RPMI8226 (cell line): ENCODE measurements around the gene RPS6KB2.
"Not testable (repeated sequence)": the region's sequence is repeated elsewhere in the genome, so short reads cannot be mapped to it uniquely, and the experiment has no call there.

Experiments
- DNase-seq: peaks from one replicate; pipeline ENCODE4 v3.0.0-alpha.2; 2015

RPS6KB2 gene

DNA sequence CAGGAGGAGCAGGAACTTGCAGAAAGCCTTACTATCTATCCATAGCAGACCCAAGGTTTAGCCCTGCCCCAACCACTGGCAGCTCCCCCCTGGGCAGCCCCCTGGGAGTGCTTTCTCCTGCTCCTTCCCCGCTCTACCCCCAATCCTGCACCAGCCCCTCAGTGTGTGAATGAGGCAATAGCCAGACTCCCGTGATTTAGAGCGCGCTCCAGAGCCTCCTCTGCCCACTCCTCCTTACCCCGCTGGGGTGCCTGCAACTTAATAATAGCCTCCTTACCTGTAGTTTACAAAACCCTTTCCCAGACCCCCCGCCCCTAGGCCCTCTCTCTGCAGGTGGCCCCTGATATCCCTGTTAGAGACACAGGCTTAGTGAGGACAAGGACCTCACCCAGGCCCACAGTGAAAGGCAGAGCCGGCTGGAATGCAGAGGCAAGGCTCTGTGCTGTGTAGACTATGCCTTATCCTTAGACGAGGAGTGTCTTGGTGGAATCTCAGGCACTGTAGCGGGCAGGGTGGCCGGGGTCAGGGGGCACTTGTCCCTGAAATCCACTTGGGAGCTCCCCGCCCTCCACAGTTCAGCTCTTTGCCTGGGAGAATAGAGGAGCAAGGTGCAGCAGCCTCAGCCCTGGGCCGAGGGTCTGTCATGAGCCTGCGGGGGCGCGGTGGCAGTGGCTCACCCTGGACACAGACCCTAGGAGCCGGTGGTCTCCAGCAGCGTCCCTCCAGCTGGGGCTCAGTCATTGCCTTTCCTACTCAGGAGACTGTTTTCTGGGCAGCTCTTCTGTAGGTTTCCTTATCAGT is 17.1 kb upstream of the RPS6KB2 start:
- DNase-seq, result no peak

GRCh38 chr11:67411785-67412152 is 16.5 kb upstream of the RPS6KB2 start:
- no peak for DNase-seq

DNA sequence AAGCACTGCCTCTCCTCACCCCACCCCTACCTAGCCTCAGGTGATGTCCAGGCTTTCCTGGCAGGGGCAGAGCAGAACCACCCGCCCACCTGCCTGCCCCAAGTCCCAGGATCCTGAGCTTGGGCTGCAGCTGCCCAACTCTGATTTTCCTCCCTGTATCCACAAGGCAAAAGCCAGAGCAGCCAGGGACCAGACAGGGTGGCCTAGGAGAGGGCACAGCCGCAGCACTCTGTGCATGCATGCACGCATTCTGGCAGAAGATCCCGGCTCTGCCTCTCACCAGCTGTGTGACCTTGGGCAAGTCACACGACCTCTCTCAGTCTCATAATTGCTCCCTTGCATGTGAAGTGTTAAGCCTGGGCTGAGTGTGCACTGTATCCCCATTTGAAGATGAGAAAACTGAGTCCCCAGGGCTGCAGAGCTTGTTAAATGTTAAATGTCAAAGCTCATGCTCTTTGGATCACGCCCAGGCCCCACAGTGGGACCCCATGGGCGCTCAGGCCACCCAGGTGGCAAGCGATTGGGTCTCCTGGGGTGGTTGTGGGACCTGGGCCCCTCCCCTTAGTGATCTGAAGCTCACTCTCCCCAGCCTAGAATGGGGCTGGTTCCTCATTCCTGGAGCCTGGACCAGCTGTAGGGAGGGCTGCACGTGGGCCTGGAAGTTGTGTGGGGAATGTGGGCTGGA is 15.7 kb upstream of the RPS6KB2 start:
- no peak for DNase-seq

GRCh38 chr11:67413266-67413849 is 14.9 kb upstream of the RPS6KB2 start:
- no peak for DNase-seq

DNA sequence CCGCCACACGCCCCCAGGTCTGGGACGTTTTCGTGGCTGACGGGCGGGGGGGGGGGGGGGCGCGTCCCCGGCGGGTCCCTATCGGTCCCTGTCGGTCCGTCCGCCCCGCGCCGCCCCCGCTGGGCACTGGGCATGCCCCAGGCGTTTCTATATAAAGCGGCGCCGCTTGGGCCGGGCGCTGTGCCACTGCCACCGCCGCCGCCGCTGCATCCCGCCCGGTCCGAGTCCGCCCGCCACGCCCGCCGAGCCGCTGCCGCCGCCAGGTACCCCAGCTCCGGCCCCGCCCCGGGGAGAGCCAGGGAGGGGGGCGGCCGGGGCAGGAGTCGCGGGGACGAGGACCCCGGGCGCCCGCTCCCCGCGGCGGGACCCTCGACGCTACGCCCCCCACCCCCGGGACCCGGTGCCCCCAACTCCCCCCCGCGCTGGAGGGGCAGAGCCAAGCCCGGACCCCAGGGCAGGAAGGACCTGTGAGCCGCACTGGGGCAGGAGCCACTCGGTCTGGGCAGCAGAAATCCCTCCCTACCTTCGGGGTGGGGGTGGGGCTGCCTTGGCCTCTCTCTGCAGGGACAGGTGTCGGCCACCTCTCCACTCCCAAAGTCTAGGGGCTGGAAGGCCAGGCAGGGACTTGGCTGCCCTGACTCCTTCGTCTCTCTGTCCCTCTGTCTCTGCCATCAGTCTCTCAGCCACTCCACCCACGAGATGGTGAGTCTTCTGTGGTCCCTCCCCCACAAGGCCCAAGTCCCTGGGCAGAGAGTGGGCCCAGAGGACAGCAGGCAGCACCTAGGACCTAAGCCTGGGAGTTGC is 12.6 kb upstream of the RPS6KB2 start, which contains the start of gene CARNS1:
CARNS1 (plus strand) TSS at position 178 of the 804 bp plus-strand sequence; CDS start at position 700, 522 bp downstream.
- DNase-seq, result peak; percentile 39

- peak; percentile 66 for DNase-seq
Observed at GRCh38 chr11:67416416-67417335, 11.6 kb upstream of the RPS6KB2 start.

DNA sequence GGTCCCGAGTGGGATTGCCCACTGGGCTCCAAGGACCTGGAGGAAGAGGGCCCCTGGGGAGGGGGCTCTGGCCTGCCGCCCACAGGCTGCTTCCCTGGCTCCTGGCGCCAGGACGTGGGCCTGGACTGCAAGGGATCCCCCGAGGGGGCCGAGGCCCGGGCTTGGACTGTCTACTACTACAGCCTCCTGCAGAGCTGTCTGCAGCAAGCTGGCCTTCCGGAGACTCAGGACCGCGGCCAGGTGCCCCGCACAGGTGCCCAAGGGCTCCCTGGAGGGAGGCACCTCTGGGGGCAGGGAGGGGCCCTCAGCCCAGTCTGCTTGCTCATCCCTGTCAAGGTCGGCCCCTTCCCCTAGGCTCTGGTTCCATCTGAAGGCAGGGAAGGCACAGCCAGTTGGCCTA is 10.9 kb upstream of the RPS6KB2 start:
- no peak for DNase-seq

GRCh38 chr11:67418476-67419281 is 9.6 kb upstream of the RPS6KB2 start:
- DNase-seq, result peak; percentile 98

DNA sequence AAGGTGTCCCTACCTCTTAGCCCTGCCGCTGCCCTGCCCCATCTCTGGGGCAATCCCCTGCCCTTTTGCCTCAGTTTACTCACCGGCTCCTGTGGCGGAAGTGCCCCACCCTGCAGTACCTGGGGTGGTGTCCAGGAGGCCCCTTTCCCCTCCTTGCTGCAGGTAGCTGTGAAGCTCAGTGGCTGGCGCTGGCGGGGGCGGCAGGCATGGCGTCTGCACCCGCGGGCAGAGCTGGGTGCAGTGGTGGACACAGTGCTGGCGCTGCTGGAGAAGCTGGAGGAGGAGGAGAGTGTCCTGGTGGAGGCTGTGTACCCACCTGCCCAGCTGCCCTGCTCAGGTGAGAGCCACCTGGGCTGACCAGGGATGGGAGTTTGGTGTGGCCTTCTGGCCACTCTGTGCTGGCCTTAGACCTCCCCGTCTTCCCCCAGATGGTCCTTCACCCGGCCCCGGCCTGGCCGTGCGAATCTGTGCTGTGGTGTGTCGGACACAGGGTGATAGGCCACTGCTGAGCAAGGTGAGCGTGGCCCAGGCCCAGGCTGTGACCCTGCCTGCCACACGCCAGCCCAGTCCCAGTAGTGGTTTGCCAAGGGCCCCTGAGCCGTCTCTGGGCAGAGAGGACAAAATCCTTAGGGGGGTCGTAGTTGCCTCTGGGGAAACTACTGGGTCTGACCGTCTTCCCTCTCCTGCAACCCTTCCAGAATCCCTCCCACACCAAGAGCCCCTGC is 8.8 kb upstream of the RPS6KB2 start:
- peak; percentile 57 for DNase-seq

GRCh38 chr11:67420147-67420645 is 8.1 kb upstream of the RPS6KB2 start:
- DNase-seq, result no peak

DNA sequence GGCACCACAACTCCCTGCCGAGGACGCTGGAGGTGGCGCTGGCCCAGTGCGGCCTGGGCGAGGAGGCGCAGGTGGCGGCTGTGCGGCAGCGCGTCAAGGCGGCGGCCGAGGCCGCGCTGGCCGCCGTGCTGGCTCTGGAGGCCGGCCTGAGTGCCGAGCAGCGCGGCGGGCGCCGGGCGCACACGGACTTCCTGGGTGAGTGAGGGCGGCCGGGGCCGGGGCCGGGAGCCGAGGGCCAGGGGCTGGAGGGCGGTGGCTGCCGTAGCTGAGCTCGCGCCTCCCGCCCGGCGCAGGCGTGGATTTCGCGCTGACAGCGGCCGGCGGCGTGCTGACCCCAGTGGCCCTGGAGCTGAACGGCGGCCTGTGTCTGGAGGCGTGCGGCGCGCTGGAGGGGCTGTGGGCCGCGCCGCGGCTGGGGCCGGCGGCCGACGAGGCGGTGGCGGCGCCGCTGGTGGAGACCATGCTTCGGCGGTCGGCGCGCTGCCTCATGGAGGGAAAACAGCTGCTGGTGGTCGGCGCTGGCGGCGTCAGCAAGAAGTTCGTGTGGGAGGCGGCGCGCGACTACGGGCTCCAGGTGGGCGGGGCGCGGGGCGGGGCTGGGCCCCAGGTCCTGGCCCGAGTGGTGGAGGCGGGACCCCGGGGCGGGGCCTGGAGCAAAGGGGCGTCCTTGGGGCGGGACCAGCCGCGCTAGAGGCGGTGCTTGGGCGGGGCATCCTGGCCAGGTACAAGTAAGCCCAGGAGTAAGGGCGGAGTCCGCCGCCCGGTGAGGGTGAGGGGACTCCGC is 7.5 kb upstream of the RPS6KB2 start:
- peak; percentile 99 for DNase-seq

GRCh38 chr11:67421430-67422031 is 6.8 kb upstream of the RPS6KB2 start:
- no peak for DNase-seq

GRCh38 chr11:67422891-67423290 is 5.4 kb upstream of the RPS6KB2 start:
- no peak for DNase-seq

DNA sequence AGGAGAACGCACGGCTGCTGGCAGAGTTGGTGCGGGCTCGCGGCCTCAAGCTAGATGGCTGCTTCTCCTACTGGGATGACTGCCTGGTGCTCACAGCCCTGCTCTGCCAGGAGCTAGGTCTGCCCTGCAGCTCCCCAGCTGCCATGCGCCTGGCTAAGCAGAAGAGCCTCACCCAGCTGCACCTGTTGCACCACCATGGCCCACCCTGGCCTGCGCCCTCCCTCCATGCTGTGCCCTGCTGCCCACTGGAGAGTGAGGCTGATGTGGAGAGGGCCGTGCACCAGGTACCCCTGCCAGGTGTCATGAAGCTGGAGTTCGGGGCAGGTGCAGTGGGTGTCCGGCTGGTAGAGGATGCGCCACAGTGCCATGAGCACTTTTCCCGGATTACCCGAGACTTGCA is 4.8 kb upstream of the RPS6KB2 start:
- no peak for DNase-seq

- DNase-seq, result no peak
Observed at GRCh38 chr11:67423891-67424613, 4.2 kb upstream of the RPS6KB2 start.

GRCh38 chr11:67427364-67427859 is 882 bp upstream of the RPS6KB2 start:
- not testable (repeated sequence) for DNase-seq

GRCh38 chr11:67429038-67429668 is 859 bp downstream of the RPS6KB2 start:
- DNase-seq, result no peak
